ENCODE measurements around the gene ATL2.
"Not testable (repeated sequence)": the region's sequence is repeated elsewhere in the genome, so short reads cannot be mapped to it uniquely, and the experiment has no call there.

The ATL2 gene

GRCh38 chr2:38405917-38406596 is 29.0 kb upstream of the ATL2 start:
- no peak overlapping the region for H3K4me3 Mint-ChIP-seq
- H3K4me1 Mint-ChIP-seq, result no peaks in the 10 kb centered on the region
- no peak overlapping the region for H3K27ac Mint-ChIP-seq
- no peaks in the 10 kb centered on the region for H3K27me3 Mint-ChIP-seq
- DNase-seq (no peak), ATAC-seq (no peak)
- H3K9me3 Mint-ChIP-seq, result no peaks in the 10 kb centered on the region

GRCh38 chr2:38400513-38400912 is 23.4 kb upstream of the ATL2 start:
- no peak for ATAC-seq
- Mint-ChIP-seq H3K9me3 (no peaks in the 10 kb centered on the region), H3K27me3 (no peaks in the 10 kb centered on the region), H3K27ac (no peak overlapping the region), H3K4me3 (no peak overlapping the region), H3K4me1 (no peaks in the 10 kb centered on the region)
- DNase-seq, result no peak

- ATAC-seq (no peak), DNase-seq (no peak)
- Mint-ChIP-seq H3K4me3 (no peak overlapping the region), H3K27me3 (peaks cover 7% of the 10 kb centered on the region), H3K27ac (no peak overlapping the region), H3K4me1 (peaks cover 13% of the 10 kb centered on the region), H3K9me3 (no peaks in the 10 kb centered on the region)
These were observed 21.7 kb upstream of the ATL2 start for GRCh38 chr2:38398739-38399138.

GRCh38 chr2:38394903-38395341 is 17.8 kb upstream of the ATL2 start:
- ATAC-seq, result peak; percentile 75
- H3K4me3 Mint-ChIP-seq, result no peak overlapping the region
- DNase-seq, result no peak
- H3K27ac Mint-ChIP-seq, result no peak overlapping the region
- no peaks in the 10 kb centered on the region for H3K9me3 Mint-ChIP-seq
- H3K27me3 Mint-ChIP-seq, result peaks cover 16% of the 10 kb centered on the region
- peaks cover 13% of the 10 kb centered on the region for H3K4me1 Mint-ChIP-seq

- H3K9me3 Mint-ChIP-seq, result no peaks in the 10 kb centered on the region
- H3K27ac Mint-ChIP-seq, result no peak overlapping the region
- H3K4me1 Mint-ChIP-seq, result peaks cover 16% of the 10 kb centered on the region
- no peak for ATAC-seq
- no peak for DNase-seq
- H3K4me3 Mint-ChIP-seq, result no peak overlapping the region
- peaks cover 16% of the 10 kb centered on the region for H3K27me3 Mint-ChIP-seq
These were observed 17.0 kb upstream of the ATL2 start for GRCh38 chr2:38394041-38394440.

- no peak overlapping the region for H3K4me3 Mint-ChIP-seq
- H3K27me3 Mint-ChIP-seq, result peaks cover 16% of the 10 kb centered on the region
These were observed 13.9 kb upstream of the ATL2 start for GRCh38 chr2:38390947-38391346.

GRCh38 chr2:38387887-38388286 is 10.8 kb upstream of the ATL2 start:
- H3K27me3 Mint-ChIP-seq, result peaks cover 8% of the 10 kb centered on the region
- H3K4me1 Mint-ChIP-seq, result peaks cover 15% of the 10 kb centered on the region
- H3K4me3 Mint-ChIP-seq, result no peak overlapping the region
- H3K9me3 Mint-ChIP-seq, result no peaks in the 10 kb centered on the region
- no peak for DNase-seq
- H3K27ac Mint-ChIP-seq, result no peak overlapping the region
- ATAC-seq, result peak; percentile 49

More at GRCh38 chr2:38390947-38391346, 13.9 kb upstream of the ATL2 start:
- Mint-ChIP-seq H3K9me3 (no peaks in the 10 kb centered on the region), H3K27ac (no peak overlapping the region), H3K4me1 (peaks cover 28% of the 10 kb centered on the region)
- DNase-seq, result no peak
- no peak for ATAC-seq

GRCh38 chr2:38386821-38387220 is 9.7 kb upstream of the ATL2 start:
- peaks cover 8% of the 10 kb centered on the region for H3K27me3 Mint-ChIP-seq
- ATAC-seq, result no peak
- peaks cover 15% of the 10 kb centered on the region for H3K4me1 Mint-ChIP-seq
- no peak overlapping the region for H3K27ac Mint-ChIP-seq
- no peak for DNase-seq
- no peak overlapping the region for H3K4me3 Mint-ChIP-seq
- H3K9me3 Mint-ChIP-seq, result no peaks in the 10 kb centered on the region

GRCh38 chr2:38386377-38386776 is 9.3 kb upstream of the ATL2 start:
- DNase-seq (no peak), ATAC-seq (no peak)
- Mint-ChIP-seq H3K4me3 (no peak overlapping the region), H3K27me3 (peaks cover 8% of the 10 kb centered on the region), H3K9me3 (no peaks in the 10 kb centered on the region), H3K27ac (no peak overlapping the region), H3K4me1 (peaks cover 15% of the 10 kb centered on the region)

GRCh38 chr2:38384338-38384737 is 7.3 kb upstream of the ATL2 start:
- no peak for DNase-seq

GRCh38 chr2:38383741-38384140 is 6.7 kb upstream of the ATL2 start:
- not testable (repeated sequence) for H3K9me3 Mint-ChIP-seq, H3K27ac Mint-ChIP-seq, DNase-seq, H3K27me3 Mint-ChIP-seq, ATAC-seq, H3K4me3 Mint-ChIP-seq
- H3K4me1 Mint-ChIP-seq, result peaks cover 21% of the 10 kb centered on the region

More at GRCh38 chr2:38384338-38384737, 7.3 kb upstream of the ATL2 start:
- H3K4me1 Mint-ChIP-seq, result peaks cover 27% of the 10 kb centered on the region
- no peaks in the 10 kb centered on the region for H3K27me3 Mint-ChIP-seq
- ATAC-seq, result no peak
- H3K9me3 Mint-ChIP-seq, result no peaks in the 10 kb centered on the region
- no peak overlapping the region for H3K4me3 Mint-ChIP-seq
- H3K27ac Mint-ChIP-seq, result no peak overlapping the region

GRCh38 chr2:38381381-38382143 is 4.5 kb upstream of the ATL2 start:
- Mint-ChIP-seq H3K4me1 (peaks cover 20% of the 10 kb centered on the region), H3K9me3 (no peaks in the 10 kb centered on the region), H3K4me3 (no peak overlapping the region)

GRCh38 chr2:38380397-38381130 is 3.5 kb upstream of the ATL2 start:
- Mint-ChIP-seq H3K4me3 (peak overlapping the region; percentile 9 to 32), H3K27me3 (no peaks in the 10 kb centered on the region), H3K9me3 (no peaks in the 10 kb centered on the region), H3K27ac (no peak overlapping the region), H3K4me1 (peaks cover 27% of the 10 kb centered on the region)
- ATAC-seq, result no peak
- DNase-seq, result no peak

More at GRCh38 chr2:38381381-38382143, 4.5 kb upstream of the ATL2 start:
- Mint-ChIP-seq H3K27ac (no peak overlapping the region), H3K27me3 (no peaks in the 10 kb centered on the region)
- ATAC-seq (no peak), DNase-seq (no peak)

- peak; percentile 75 for ATAC-seq
- H3K27ac Mint-ChIP-seq, result peak overlapping the region; percentile 96 to 97
These were observed 575 bp downstream of the ATL2 start for GRCh38 chr2:38376346-38377049.

GRCh38 chr2:38375696-38376345 is 1.3 kb downstream of the ATL2 start:
- Mint-ChIP-seq H3K4me3 (peak overlapping the region; percentile 94 to 95), H3K27me3 (no peaks in the 10 kb centered on the region), H3K4me1 (peaks cover 59% of the 10 kb centered on the region), H3K9me3 (no peaks in the 10 kb centered on the region), H3K27ac (peak overlapping the region; percentile 96 to 97)
- ATAC-seq (no peak), DNase-seq (no peak)

More at GRCh38 chr2:38376346-38377049, 575 bp downstream of the ATL2 start:
- Mint-ChIP-seq H3K27me3 (no peaks in the 10 kb centered on the region), H3K4me3 (peak overlapping the region; percentile 95 to 96), H3K4me1 (peaks cover 54% of the 10 kb centered on the region), H3K9me3 (no peaks in the 10 kb centered on the region)
- DNase-seq, result peak; percentile 66 to 75

Data from stimulated activated naive CD8-positive, alpha-beta T cell treated with anti-CD3 and anti-CD28 coated beads, Interleukin-15, amount 100 ng/mL, for 72 hours (primary cell).